H1 (cell line): ENCODE measurements around the gene B3GALT4. TPM values are rescaled to one million over a fixed set of nuclear protein-coding genes. Genes with fewer than 3 reads are reported as not detected.
A peak's percentile ranks its signal among the peaks of the same experiment; 100 is the strongest.

Experiments used
- HDAC2 ChIP-seq, 2 experiments: fragments of 300-600 bp in 1 of 2; sonication (generic) in 1 of 2; IDR thresholded peaks; 2 replicates each; pipeline ENCODE4 v1.6.1; 2011 to 2012; ENCODE audit warnings: low read depth in 2 of 2, low read length in 2 of 2, mild to moderate bottlenecking in 2 of 2, moderate library complexity in 2 of 2, borderline replicate concordance in 1 of 2, inconsistent platforms in 1 of 2
- HDAC6 ChIP-seq: IDR thresholded peaks from one replicate; pipeline ENCODE4 v1.7.1; 2012; ENCODE audit warnings: low read depth, mild to moderate bottlenecking, inconsistent platforms, low read length, moderate library complexity
- RXRA ChIP-seq: IDR thresholded peaks from 2 replicates; pipeline ENCODE4 v1.6.1; 2011; ENCODE audit warnings: low read depth, mild to moderate bottlenecking, low read length, moderate library complexity; ENCODE audit not compliant: insufficient read depth
- TEAD4 ChIP-seq: IDR thresholded peaks from 2 replicates; pipeline ENCODE4 v1.6.1; 2012; ENCODE audit warnings: low read depth, low read length, inconsistent platforms, mixed read lengths
- polyA plus RNA-seq, 7 experiments: library from polyadenylated mRNA; depleted of rRNA in 3 of 7; stranded (reverse) in 5 of 7; unstranded in 2 of 7; fragments of >200 nt in 5 of 7; fragments of 200-250 nt in 2 of 7; gene quantifications; 1 replicate in 5 of 7; 2 replicates in 1 of 7; 4 replicates in 1 of 7; pipeline versions ENCODE4 v1.2.1 to v1.2.3, GENCODE V29; 2011 to 2013; ENCODE audit warnings: missing spikeins in 2 of 7, mixed read lengths in 2 of 7
- total RNA-seq: library from RNA; stranded (reverse); fragmentation: NEBNext Ultra II Directional; extraction: Animal tissue kit (Norgen Biotek cat#: 25700); gene quantifications from 2 replicates; pipeline ENCODE4 v1.2.1, GENCODE V29; 2021
- TF ChIP-seq, protein P1 (sequence below): IDR thresholded peaks from 2 replicates; pipeline ENCODE4 v1.6.1; 2011; ENCODE audit warnings: low read length, improper control_type of control experiment

The B3GALT4 gene
- total and polyA plus RNA-seq, 2 of the 8 experiments (the other 6 are each of a cell fraction or from before 2014, with no cell fraction given): 2.2 to 3.0 TPM

DNA sequence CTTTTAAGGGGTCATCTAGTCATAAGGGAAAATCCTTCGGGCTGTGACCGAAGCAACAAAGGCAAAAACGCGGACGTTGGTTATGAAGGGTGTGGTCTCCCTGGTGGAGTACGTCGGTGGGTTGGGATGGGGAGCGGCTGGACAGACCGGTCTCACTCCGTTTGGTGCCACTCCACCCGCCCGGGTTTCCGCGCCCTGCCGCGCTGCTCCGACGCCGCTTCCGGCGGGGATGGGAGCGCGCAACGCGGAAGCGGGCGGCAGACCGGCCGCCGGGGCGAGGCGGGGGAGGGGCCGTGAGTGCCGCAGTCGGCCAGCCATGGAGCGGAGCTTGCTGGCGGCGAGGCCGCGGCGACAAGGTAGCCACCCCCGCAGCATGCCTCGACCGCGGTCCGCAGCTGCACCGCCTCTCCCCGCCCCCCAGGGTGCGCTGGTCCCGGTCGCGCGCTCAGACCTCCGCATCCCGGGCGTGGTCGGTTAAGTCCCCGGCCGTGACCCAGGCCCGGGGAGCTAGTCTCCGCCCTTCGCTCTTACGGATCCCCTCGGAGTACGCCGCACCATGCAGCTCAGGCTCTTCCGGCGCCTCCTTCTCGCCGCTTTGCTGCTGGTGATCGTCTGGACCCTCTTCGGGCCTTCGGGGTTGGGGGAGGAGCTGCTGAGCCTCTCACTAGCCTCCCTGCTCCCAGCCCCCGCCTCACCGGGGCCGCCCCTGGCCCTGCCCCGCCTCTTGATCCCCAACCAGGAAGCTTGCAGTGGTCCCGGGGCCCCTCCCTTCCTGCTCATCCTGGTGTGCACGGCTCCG, at the start of gene B3GALT4 (continued):
- TF ChIP-seq, protein P1, sequence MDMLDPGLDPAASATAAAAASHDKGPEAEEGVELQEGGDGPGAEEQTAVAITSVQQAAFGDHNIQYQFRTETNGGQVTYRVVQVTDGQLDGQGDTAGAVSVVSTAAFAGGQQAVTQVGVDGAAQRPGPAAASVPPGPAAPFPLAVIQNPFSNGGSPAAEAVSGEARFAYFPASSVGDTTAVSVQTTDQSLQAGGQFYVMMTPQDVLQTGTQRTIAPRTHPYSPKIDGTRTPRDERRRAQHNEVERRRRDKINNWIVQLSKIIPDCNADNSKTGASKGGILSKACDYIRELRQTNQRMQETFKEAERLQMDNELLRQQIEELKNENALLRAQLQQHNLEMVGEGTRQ: no peak
- TF ChIP-seq HDAC6 (no peak), TEAD4 (no peak), HDAC2 (IDR thresholded peaks at IDR 0.05; ENCODE audit: borderline replicate concordance in 1 of 2, low read depth in 2 of 2, low read length in 2 of 2) (0 out of 4 replicates have a peak, but pooled peaks of 1 of the 2 experiments have one; percentile 17), RXRA (no peak)
